ENCODE data around the gene GPR148.
A peak's percentile ranks its signal among the peaks of the same experiment; 100 is the strongest.

GRCh38 chr2:130776550-130776949 is 47.7 kb downstream of the GPR148 start:
- TF ChIP-seq CTCF (IDR thresholded peaks at IDR 0.05; ENCODE audit: poor library complexity) (peak; percentile 17), EZH2 (IDR thresholded peaks at IDR 0.05; ENCODE audit: borderline replicate concordance) (no peak), EZH2phosphoT487 (IDR thresholded peaks at IDR 0.05; ENCODE audit: low read depth, severe bottlenecking, unreplicated experiment) (no peak)

Measured in hepatocyte (in vitro differentiated cells).